ENCODE measurements around the gene PTH1R. TPM values are rescaled to one million over a fixed set of nuclear protein-coding genes. Genes with fewer than 3 reads are reported as not detected.

The PTH1R gene
- total RNA-seq, 4 donors from 2014 or later: 0.40 to 1.9 (median 1.5) TPM

DNA sequence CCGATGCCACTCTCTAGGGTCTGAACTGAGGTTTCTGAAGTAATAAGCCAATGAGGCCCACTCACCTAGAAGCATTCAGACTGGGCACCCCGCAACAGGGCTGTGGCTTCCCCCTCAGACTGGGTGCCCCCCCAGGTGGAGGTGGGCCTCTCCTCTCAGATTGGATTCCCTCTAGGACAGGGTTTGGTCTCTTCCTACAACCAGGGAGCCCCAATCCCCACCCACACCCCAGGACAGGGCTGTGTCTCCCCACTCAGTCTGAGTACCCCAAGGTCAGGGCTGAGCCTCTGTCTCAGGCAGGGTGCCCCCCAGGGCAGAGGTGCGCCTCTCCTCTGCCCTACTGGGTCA is 27.7 kb downstream of the PTH1R start:
- intact Hi-C loops (cut with DNase I): no loop called here
- TF ChIP-seq, protein P1, sequence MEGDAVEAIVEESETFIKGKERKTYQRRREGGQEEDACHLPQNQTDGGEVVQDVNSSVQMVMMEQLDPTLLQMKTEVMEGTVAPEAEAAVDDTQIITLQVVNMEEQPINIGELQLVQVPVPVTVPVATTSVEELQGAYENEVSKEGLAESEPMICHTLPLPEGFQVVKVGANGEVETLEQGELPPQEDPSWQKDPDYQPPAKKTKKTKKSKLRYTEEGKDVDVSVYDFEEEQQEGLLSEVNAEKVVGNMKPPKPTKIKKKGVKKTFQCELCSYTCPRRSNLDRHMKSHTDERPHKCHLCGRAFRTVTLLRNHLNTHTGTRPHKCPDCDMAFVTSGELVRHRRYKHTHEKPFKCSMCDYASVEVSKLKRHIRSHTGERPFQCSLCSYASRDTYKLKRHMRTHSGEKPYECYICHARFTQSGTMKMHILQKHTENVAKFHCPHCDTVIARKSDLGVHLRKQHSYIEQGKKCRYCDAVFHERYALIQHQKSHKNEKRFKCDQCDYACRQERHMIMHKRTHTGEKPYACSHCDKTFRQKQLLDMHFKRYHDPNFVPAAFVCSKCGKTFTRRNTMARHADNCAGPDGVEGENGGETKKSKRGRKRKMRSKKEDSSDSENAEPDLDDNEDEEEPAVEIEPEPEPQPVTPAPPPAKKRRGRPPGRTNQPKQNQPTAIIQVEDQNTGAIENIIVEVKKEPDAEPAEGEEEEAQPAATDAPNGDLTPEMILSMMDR (IDR thresholded peaks at IDR 0.05): no peak
- no peak for TF ChIP-seq POLR2A (IDR thresholded peaks at IDR 0.05)
- Histone ChIP-seq H3K27ac (no peak overlapping the region), H3K36me3 (no peaks in the 10 kb centered on the region), H3K9me3 (no peaks in the 10 kb centered on the region), H3K27me3 (peaks cover 0 to 7% (median 0%) of the 10 kb centered on the region in 4 donors), H3K4me3 (no peak overlapping the region), H3K4me1 (peaks cover 16 to 22% (median 17%) of the 10 kb centered on the region in 3 donors)
- 89 to 100% methylated on average over 2 to 3 of the region's 3 CpGs for WGBS, 2 donors
- no peak for DNase-seq

DNA sequence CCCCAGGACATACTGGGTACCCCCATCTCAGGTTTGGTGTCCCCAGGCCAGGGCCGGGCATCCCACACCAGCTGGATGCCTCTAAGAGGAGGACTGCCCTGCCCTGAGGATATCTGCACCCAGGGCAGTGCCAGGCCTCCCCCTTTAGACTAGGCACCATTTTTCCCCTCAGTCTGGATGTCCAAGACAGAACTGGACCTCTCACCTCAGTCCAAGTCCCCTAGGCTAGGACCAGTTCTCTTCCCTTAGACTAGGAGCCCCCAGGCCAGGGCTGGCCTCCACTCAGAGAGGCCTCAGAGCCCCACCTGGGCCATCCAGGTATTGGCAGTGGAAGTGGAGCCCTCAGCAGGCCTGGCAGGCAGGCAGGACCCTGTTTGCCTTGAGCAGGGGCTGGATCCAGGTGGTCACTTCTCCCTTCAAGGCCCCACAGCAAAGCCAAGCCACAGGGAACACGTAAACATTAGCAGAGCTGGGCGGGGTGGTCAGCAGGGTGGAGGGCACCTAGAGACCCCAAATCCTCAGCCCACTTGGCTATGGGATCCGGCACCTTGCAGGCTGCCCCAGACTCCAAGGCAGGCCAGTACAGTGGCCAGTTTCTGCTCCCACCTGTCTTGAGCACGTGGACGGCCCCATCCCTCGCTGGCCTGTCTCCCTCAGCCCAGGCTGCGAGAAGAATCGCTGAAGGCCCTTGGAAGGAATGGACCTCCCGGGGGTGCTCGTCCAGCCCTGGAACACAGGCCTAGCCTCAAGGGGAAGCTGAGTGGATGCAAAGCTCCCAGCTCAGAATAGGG is 28.3 kb downstream of the PTH1R start:
- no peaks in the 10 kb centered on the region for H3K36me3 ChIP-seq
- H3K9me3 ChIP-seq: no peaks in the 10 kb centered on the region
- intact Hi-C loops (cut with DNase I): no loop called here
- 80% methylated on average over 1 of the region's 11 CpGs; no CpG with 5 or more reads in 1 of the 2 donors for WGBS, 2 donors
- DNase-seq: no peak
- H3K4me1 ChIP-seq: peaks cover 16 to 24% (median 17%) of the 10 kb centered on the region in 3 donors
- peaks cover 0 to 7% (median 0%) of the 10 kb centered on the region in 4 donors for H3K27me3 ChIP-seq
- no peak overlapping the region for H3K4me3 ChIP-seq
- no peak overlapping the region for H3K27ac ChIP-seq
- no peak for TF ChIP-seq POLR2A (IDR thresholded peaks at IDR 0.05)
- TF ChIP-seq, protein P1 (IDR thresholded peaks at IDR 0.05): no peak

DNA sequence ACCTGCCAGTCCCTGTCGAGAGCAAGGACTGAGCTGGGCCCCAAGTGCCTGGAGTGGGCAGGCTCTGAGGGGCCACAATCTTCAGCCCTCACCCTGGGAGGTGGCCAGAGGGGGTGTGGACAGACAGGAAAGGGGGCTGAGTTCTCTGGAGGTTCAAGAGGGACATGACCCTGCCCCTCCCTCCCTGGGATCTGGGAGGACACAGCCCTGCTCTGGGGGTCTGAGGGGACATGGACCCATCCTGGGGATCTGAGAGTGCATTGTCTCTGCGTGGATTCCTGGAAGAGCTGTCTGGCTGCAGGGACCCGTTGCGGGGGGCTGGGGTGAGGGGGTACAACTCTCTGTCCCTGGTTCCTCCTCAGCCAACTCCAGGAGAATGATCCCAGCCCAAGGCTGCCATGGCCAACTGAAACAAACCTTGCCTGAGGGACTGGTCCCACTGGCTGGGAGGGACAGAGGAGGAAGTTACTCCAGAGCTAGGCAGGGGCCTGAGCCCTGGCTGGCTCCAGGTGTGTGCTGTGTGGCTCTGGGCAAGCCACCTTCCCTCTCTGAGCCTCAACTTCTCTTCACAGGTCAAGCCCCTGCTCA is 29.0 kb downstream of the PTH1R start:
- no CpG with 5 or more reads among the region's 4 CpGs for WGBS, 2 donors
- Histone ChIP-seq H3K9me3 (no peaks in the 10 kb centered on the region), H3K27ac (no peak overlapping the region), H3K4me1 (peaks cover 16 to 24% (median 17%) of the 10 kb centered on the region in 3 donors), H3K4me3 (no peak overlapping the region), H3K27me3 (peaks cover 0 to 7% (median 0%) of the 10 kb centered on the region in 4 donors), H3K36me3 (no peaks in the 10 kb centered on the region)
- no peak for DNase-seq
- intact Hi-C loops (cut with DNase I): no loop called here
- TF ChIP-seq, protein P1 (IDR thresholded peaks at IDR 0.05): no peak
- TF ChIP-seq POLR2A (IDR thresholded peaks at IDR 0.05): no peak

DNA sequence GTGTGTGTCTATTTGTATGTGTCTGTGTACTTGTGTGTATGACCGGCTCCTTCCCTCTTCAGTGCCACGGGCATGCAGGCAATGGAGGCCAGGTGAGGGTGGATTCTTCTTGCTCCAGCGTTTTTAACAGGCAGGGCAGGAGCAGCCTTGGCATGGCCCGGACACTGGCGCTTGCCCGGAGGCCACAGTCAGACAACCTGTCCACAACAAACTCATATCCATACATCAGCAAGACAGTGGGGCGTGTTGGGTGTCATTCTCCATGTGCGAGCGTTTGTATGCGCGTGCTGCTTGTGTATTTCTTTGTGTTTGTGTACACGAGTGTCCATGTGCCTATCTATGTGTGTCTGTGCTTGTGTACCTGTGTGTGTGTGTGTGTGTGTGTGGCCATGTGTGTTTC is 29.8 kb downstream of the PTH1R start:
- H3K4me1 ChIP-seq: peaks cover 16 to 24% (median 17%) of the 10 kb centered on the region in 3 donors
- H3K36me3 ChIP-seq: no peaks in the 10 kb centered on the region
- H3K27me3 ChIP-seq: peaks cover 0 to 7% (median 0%) of the 10 kb centered on the region in 4 donors
- H3K4me3 ChIP-seq: no peak overlapping the region
- DNase-seq: no peak
- no peaks in the 10 kb centered on the region for H3K9me3 ChIP-seq
- intact Hi-C loops (cut with DNase I): no loop called here
- no peak overlapping the region for H3K27ac ChIP-seq
- WGBS, 2 donors: 64 to 83% methylated on average over 9 to 12 of the region's 12 CpGs
- TF ChIP-seq POLR2A (IDR thresholded peaks at IDR 0.05): no peak
- TF ChIP-seq, protein P1 (IDR thresholded peaks at IDR 0.05): no peak

DNA sequence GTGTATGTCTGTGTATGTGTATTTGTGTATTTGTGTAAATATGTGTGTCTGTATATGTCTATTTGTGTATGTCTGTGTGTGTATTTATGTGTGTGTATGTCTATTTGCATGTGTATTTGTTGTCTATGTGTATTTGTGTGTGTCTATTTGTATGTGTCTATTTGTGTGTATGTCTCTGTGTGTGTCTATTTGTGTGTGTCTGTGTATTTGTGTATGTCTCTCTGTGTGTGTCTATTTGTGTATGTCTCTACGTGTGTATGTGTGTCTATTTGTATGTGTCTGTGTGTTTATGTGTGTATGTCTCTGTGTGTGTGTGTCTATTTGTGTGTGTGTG is 30.4 kb downstream of the PTH1R start:
- H3K9me3 ChIP-seq: no peaks in the 10 kb centered on the region
- peaks cover 16 to 24% (median 17%) of the 10 kb centered on the region in 3 donors for H3K4me1 ChIP-seq
- 8 to 22% methylated on average over 1 of the region's 1 CpG for WGBS, 2 donors
- intact Hi-C loops (cut with DNase I): no loop called here
- no peak overlapping the region for H3K27ac ChIP-seq
- H3K4me3 ChIP-seq: no peak overlapping the region
- DNase-seq: no peak
- H3K27me3 ChIP-seq: peaks cover 0 to 7% (median 0%) of the 10 kb centered on the region in 4 donors
- H3K36me3 ChIP-seq: no peaks in the 10 kb centered on the region
- TF ChIP-seq POLR2A (IDR thresholded peaks at IDR 0.05): no peak
- TF ChIP-seq, protein P1 (IDR thresholded peaks at IDR 0.05): no peak

Data from esophagus squamous epithelium (tissue), 5 donors.